Lower lobe of right lung (tissue), 2 donors: ENCODE data around the gene ETS1. TPM values are rescaled to one million over a fixed set of nuclear protein-coding genes. Genes with fewer than 3 reads are reported as not detected.
"Not testable (repeated sequence)": the region's sequence is repeated elsewhere in the genome, so short reads cannot be mapped to it uniquely, and the experiment has no call there.

ENCODE experiments used
- ATAC-seq, 2 donors: fragments of 200-7000 bp; cut with Tn5 transposase; one replicate each; pipeline ENCODE4 v1.9.1; 2020 to 2022; ENCODE audit warnings: mild to moderate bottlenecking in 2 of 2, moderate library complexity in 2 of 2
- DNase-seq: peaks from one replicate; pipeline ENCODE4 v3.0.0-alpha.2; 2020
- H3K27ac ChIP-seq: fragments of 200-600 bp; one replicate; pipeline ENCODE4 v1.8.0; 2022
- H3K27me3 ChIP-seq: fragments of 200-600 bp; one replicate; pipeline ENCODE4 v1.8.0; 2022; ENCODE audit warnings: low read depth
- H3K36me3 ChIP-seq: fragments of 200-600 bp; one replicate; pipeline ENCODE4 v1.8.0; 2022; ENCODE audit warnings: mild to moderate bottlenecking
- H3K4me1 ChIP-seq: fragments of 200-600 bp; one replicate; pipeline ENCODE4 v1.8.0; 2022
- H3K4me3 ChIP-seq: fragments of 200-600 bp; one replicate; pipeline ENCODE4 v1.8.0; 2022; ENCODE audit warnings: mild to moderate bottlenecking
- H3K9me3 ChIP-seq: fragments of 200-600 bp; one replicate; pipeline ENCODE4 v1.8.0; 2022
- CTCF ChIP-seq: fragments of 200-600 bp; IDR thresholded peaks from one replicate; pipeline ENCODE4 v1.8.0; 2022; ENCODE audit warnings: antibody characterized with exemption, mild to moderate bottlenecking
- intact Hi-C: fragments of 100-400 bp; cut with DNase I; formaldehyde crosslinking; loops from one replicate; pipeline ENCODE4 v1.11.0; 2022
- total RNA-seq: library from RNA; stranded (reverse); fragmentation: NEBNext Ultra II Directional; extraction: Animal tissue kit (Norgen Biotek cat#: 25700); gene quantifications from one replicate; pipeline ENCODE4 v1.2.1, GENCODE V29; 2021
- donor health status: DM: no; HTN: yes; CAD: no; lungs with severe emphysema.

Gene ETS1
- total RNA-seq, 1 donor from 2014 or later = 123 TPM

GRCh38 chr11:128448981-128449713, 138.2 kb downstream of the ETS1 start:
- no peaks in the 10 kb centered on the region for H3K9me3 ChIP-seq
- DNase-seq = no peak
- peaks cover 24% of the 10 kb centered on the region for H3K4me1 ChIP-seq
- H3K4me3 ChIP-seq = no peak overlapping the region
- intact Hi-C loops = no loop called here
- ATAC-seq = no peak
- H3K27me3 ChIP-seq = no peaks in the 10 kb centered on the region
- H3K36me3 ChIP-seq = no peaks in the 10 kb centered on the region
- TF ChIP-seq CTCF = no peak
- H3K27ac ChIP-seq = no peak overlapping the region

GRCh38 chr11:128448200-128448886, 139.0 kb downstream of the ETS1 start:
- intact Hi-C loops = no loop called here
- DNase-seq (no peak), ATAC-seq (peak in 1 of 2 donors; percentile 50)
- H3K36me3 ChIP-seq = no peaks in the 10 kb centered on the region
- H3K4me3 ChIP-seq = no peak overlapping the region
- no peak overlapping the region for H3K27ac ChIP-seq
- no peaks in the 10 kb centered on the region for H3K9me3 ChIP-seq
- no peaks in the 10 kb centered on the region for H3K27me3 ChIP-seq
- no peak for TF ChIP-seq CTCF
- peaks cover 21% of the 10 kb centered on the region for H3K4me1 ChIP-seq

- DNase-seq (no peak), ATAC-seq (no peak)
- intact Hi-C loops = no loop called here
- no peak for TF ChIP-seq CTCF
- no peaks in the 10 kb centered on the region for H3K9me3 ChIP-seq
- peaks cover 9% of the 10 kb centered on the region for H3K4me1 ChIP-seq
- no peaks in the 10 kb centered on the region for H3K36me3 ChIP-seq
- H3K27ac ChIP-seq = no peak overlapping the region
- H3K27me3 ChIP-seq = no peaks in the 10 kb centered on the region
- H3K4me3 ChIP-seq = no peak overlapping the region
These were observed 140.1 kb downstream of the ETS1 start for GRCh38 chr11:128447233-128447632.

- H3K27ac ChIP-seq, H3K36me3 ChIP-seq, intact Hi-C loops, H3K27me3 ChIP-seq, ATAC-seq, H3K4me3 ChIP-seq, H3K9me3 ChIP-seq, H3K4me1 ChIP-seq, DNase-seq: not testable (repeated sequence)
These were observed 141.4 kb downstream of the ETS1 start for GRCh38 chr11:128445921-128446320.

GRCh38 chr11:128437136-128437535, 150.2 kb downstream of the ETS1 start:
- no peaks in the 10 kb centered on the region for H3K4me1 ChIP-seq
- no peak for DNase-seq
- H3K9me3 ChIP-seq = peaks cover 7% of the 10 kb centered on the region
- H3K27me3 ChIP-seq = no peaks in the 10 kb centered on the region
- no peaks in the 10 kb centered on the region for H3K36me3 ChIP-seq
- intact Hi-C loops = no loop called here
- no peak for TF ChIP-seq CTCF
- H3K27ac ChIP-seq = no peak overlapping the region
- H3K4me3 ChIP-seq = no peak overlapping the region
- ATAC-seq = no peak

- H3K27me3 ChIP-seq = no peaks in the 10 kb centered on the region
- intact Hi-C loops = no loop called here
- H3K9me3 ChIP-seq = no peaks in the 10 kb centered on the region
- H3K4me3 ChIP-seq = no peak overlapping the region
- H3K4me1 ChIP-seq = no peaks in the 10 kb centered on the region
- no peak for ATAC-seq
- TF ChIP-seq CTCF = no peak
- no peak overlapping the region for H3K27ac ChIP-seq
- no peak for DNase-seq
- no peaks in the 10 kb centered on the region for H3K36me3 ChIP-seq
These were observed 152.5 kb downstream of the ETS1 start for GRCh38 chr11:128434818-128435217.
